ENCODE data around the gene UPB1. TPM values are rescaled to one million over a fixed set of nuclear protein-coding genes. Genes with fewer than 3 reads are reported as not detected.

Gene UPB1
- total RNA-seq, 1 donor from 2014 or later = not detected

GRCh38 chr22:24504540-24504939 is 9.4 kb downstream of the UPB1 start:
- DNase-seq (ENCODE audit: low read depth in 2 of 2) = no peak

DNA sequence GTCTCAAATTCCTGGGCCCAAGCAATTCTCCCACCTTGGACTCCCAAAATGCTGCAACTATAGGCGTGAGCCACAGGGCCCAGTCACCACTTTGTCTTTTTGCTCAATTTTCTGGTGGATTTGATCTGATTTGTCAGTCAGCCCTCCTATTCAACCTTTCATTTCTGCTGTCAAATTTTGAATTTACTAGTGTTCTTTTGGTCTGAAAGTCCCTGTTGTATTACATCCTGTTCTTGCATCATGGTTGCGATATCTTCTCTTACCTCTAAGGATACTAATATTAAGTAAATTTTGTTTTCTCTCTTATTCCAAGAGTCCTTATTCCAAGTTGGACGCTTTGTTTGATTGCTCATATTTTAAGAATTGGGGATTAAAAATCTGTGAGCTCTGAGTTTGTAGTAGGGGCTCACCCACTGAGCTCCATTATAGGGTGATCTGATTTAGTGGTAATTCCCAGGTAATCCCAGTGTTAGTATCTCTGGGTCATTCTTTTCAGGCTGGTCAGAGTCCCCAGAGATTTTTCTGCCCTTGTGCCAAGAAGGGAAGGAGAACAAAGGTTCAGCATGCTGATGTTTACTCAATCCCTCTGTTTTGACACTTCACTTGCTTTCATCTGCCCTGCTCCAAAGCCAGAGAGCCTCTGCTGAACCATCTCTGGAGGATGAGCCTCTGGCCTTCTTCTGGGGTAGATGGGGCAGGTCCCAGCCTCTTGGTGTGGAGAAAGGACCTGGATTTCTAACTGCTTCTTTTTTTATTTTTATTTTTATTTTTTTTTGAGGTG is 10.0 kb downstream of the UPB1 start:
- no peak for DNase-seq (ENCODE audit: low read depth in 2 of 2)

- DNase-seq (ENCODE audit: low read depth in 2 of 2) = peak in 1 of 2 donors; percentile 52
Observed at GRCh38 chr22:24506802-24507438, 11.8 kb downstream of the UPB1 start.

DNA sequence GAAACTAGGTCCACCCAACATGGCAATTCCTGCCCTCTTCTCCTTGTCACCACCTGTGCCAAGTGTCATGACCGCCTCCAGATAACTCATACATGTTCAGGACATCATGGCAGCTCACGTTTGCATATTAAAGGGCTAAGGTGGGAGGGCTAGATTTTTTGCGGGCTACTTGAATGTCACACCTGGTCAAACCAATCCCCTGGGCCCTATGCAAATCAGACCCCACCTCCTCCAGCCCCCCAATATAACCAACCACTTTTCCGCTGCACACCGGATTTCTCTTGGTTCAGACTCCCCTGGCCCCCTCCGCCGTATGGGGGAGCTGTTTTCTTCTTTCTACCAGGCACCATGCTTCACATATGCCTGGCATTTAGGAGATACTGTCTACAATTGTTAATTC is 12.6 kb downstream of the UPB1 start:
- DNase-seq (ENCODE audit: low read depth in 2 of 2) = no peak

DNA sequence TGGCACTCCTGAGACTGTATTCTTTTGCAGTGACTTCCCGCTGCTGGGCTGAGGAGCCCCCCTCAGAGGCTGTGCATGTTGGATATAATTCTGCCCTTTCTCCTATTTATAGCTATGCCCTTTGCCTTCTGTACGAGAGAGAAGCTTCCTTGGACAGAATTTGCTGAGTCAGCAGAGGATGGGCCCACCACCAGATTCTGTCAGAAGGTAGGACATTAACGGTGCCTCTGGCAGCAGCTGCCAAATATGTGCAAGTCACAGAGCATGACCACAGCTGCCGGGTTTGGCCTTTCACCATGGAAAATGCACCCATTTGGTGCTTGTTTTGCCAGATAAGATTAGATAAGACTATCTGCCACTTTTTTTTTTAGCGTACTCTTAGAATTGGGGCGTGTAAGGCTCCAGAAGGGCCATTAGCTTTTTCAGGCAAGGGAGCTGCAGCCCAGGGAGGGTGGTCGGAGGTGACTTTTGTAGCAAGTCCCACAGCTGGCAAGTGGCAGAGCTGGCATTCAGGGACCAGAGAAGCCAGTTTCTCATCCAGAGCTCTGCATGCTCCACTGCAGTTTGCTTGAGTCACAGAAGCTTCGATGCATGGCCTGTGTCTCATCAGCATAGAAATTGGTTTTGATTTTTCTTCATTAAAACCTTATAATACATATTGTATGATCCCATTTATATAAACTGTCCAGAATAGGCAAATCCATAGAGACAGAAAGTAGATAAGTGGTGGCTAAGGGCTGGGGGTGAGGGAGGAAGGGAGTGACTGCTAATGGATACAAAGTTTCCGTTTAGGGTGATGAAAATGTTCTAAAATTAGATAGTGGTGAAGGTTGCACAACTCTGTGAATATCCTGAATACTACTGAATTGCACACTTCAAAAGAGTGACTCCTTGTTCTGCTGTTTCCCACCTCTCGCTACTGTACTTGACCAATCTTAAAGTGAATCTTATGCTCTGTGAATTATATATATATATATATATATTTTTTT is 15.8 kb downstream of the UPB1 start:
- DNase-seq (ENCODE audit: low read depth in 2 of 2) = peak; percentile 41 to 80

- DNase-seq (ENCODE audit: low read depth in 2 of 2) = no peak
Observed at GRCh38 chr22:24512043-24512442, 16.9 kb downstream of the UPB1 start.

GRCh38 chr22:24513378-24514240 is 18.5 kb downstream of the UPB1 start:
- no peak for DNase-seq (ENCODE audit: low read depth in 2 of 2)

GRCh38 chr22:24514241-24515026 is 19.3 kb downstream of the UPB1 start:
- no peak for DNase-seq (ENCODE audit: low read depth in 2 of 2)

- no peak for DNase-seq (ENCODE audit: low read depth in 2 of 2)
Observed at GRCh38 chr22:24515027-24515338, 19.9 kb downstream of the UPB1 start.

DNA sequence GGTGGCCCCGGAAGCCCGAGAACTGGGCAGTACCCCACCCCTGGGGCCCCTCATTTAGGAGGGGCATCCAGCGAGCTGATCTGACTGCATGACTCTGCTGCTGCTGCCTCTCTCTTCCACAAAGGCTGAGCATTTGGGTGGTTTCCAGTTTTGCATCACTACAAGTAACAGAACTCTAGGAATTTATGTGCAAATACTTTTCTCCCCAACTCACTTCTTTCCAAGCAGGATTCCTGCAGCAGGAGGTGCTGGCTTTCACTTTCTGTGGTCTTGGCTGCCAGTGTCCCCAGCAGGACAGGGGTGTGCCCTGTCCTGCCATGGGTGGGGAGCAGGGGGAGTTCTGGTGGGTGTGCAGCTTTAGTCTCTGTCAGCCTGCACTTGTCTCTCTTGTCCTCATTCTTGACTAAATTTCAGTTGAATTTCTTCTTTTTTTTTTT is 21.2 kb downstream of the UPB1 start:
- DNase-seq (ENCODE audit: low read depth in 2 of 2) = peak; percentile 19 to 51

DNA sequence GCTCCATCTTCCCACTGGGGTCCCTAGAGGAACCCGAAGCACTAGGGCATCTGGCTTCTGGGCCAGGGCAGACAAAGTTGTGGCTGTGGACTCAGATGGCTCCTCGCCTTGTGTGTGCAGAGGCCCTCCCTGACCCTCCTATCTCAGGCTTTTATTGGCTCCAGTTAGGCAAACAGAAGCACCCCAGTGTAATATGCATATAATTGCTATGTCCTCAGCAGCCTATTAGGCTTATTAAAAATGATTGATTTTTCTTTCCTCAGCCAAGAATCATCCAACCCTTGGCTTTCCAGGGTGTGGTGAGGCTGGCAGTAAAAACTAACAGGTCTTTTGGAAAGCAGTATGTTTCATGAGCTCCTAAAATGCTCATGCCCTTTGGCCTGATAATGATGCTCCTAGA is 22.3 kb downstream of the UPB1 start:
- no peak for DNase-seq (ENCODE audit: low read depth in 2 of 2)

DNA sequence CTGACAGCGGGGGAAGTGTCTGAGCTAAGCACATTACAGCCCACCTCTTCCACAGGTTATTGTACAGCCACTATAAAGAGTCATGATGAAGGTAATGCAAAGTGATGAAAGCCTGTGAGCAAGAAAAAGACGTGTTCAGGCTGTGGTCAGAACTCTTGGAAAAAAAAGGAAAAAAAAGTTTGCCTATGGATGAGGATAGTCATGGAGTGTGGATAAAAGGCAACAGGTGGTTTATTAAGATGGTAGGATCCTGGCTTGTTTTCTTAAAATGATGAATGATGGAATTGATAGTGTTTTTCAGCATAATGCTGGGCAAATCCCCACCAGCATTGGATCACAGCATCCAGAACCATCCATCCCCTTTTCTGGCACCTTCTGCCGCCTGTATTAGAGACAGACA is 23.1 kb downstream of the UPB1 start:
- DNase-seq (ENCODE audit: low read depth in 2 of 2) = no peak

DNA sequence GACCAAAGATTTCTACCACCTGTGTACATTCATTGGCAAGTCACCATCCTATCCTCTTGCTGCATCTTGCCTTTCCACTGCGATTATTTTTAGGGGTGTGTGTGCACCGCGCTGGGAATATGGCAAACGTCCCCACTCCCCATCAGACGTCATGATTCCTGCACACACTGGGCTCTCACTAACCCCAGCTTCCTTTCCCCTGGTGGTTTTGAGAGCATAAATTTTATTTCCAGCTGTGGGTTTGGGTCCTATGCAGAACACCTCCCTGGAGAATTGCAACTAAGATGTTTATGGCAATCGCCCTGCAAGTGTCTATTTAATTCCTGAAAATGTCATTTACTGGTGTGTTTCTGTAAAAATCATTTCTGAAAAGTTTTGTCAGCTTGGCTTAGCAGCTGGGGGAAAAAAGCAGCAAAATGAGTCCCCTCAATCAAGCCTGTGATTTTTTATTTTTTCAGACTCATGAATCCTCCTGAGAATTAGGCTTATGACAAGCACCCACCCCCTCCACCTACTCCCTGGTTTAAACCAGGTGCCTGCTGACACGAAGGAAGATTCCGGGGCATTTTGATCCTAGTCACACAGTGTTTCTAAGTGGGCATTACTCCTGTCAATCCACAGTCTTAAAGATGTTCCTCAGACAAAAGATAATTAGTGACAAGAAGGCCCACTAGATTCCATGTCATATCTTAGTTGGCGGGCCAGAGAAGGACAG is 23.8 kb downstream of the UPB1 start:
- no peak for DNase-seq (ENCODE audit: low read depth in 2 of 2)

DNA sequence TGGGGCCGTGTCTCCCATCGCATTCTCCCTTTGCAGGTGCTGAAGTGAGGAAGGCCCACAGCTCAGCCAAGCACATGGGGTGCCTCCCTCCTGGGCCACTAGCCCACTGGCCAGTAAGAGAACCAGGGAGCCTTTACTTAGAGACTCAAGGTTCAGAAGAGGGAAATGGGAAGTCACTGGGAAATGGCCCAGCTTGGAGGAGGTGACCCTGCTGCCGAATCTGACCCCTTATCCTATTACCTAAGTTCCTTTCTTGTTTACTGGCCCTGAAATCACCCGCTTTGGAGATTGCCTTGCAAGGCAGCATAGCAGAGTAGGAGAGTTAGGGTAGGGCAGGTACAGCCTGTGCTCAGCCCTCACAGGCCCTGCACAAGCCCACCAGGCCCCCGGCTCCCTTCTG is 24.4 kb downstream of the UPB1 start:
- no peak for DNase-seq (ENCODE audit: low read depth in 2 of 2)

DNA sequence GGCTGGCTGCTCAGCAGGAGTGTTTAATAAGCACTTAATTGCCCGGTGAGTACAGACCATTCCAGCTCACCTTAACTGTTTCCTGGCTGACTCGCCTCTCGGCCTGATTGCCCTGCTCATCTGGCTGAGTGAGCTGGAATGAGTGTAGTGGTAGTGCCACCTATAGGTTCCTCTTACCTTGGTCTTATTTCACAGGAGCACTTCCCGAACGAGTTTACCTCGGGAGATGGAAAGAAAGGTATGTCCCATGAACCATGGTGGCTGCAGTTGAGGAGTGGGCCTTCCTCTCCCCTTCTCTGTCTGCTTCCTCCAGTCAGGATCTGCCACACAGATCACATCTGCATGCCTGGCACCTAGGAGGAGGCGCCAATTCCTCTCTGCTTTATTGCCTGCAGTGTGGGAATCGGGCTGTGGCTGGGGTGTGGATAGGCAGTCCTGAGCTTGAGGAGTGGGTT is 26.7 kb downstream of the UPB1 start:
- DNase-seq (ENCODE audit: low read depth in 2 of 2) = peak; percentile 74 to 83

- peak in 1 of 2 donors; percentile 65 for DNase-seq (ENCODE audit: low read depth in 2 of 2)
Observed at GRCh38 chr22:24523873-24524272, 28.7 kb downstream of the UPB1 start.

DNA sequence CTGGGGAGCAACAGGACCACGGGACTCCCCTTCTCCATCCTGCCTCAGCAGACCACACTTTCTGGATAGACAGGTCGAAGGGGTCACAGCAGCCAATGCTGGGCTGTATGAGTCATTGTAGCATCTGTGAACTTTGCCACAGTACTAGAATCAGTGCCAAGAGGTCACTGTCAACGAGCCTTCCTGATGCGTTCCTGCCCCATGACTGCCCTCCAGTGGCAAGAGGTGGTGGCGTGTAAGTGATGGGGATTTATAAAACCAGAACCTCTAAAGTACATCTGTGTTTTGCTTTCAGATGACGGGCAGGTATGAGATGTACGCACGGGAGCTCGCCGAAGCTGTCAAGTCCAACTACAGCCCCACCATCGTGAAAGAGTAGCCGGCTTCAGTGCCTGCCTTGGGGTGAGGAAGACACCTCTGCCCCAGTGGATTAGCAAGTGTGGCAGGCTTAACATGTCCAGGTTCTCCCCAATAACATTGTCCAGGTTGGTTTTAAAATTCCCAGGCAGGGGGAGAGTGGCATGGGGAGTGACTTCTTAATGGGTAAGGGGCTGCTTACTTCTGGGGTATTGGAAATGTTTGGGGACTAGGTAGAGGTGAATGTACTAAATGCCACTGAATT is 30.4 kb downstream of the UPB1 start:
- DNase-seq (ENCODE audit: low read depth in 2 of 2) = peak; percentile 72 to 83

DNA sequence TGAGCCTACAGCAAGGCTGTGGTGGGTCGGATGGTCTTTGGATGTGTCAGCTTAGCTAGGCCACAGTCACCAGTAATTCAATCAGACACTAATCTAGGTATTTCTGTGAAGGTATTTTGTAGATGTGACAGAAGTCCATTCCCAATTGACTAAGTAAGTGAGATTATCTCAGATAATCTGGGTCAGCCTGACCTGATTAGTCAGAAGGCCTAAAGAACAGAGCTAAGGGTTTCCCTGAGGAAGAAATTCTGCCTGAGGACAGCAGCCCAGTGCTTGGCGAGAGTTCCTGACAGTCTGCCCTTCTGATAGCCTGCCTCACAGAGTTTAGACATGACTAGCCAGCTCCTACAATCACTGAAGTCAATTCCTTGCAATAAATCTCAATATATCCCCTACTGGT is 31.1 kb downstream of the UPB1 start:
- no peak for DNase-seq (ENCODE audit: low read depth in 2 of 2)

- DNase-seq (ENCODE audit: low read depth in 2 of 2) = no peak
Observed at GRCh38 chr22:24529898-24530297, 34.8 kb downstream of the UPB1 start.
